Upper lobe of left lung (tissue), 6 donors: ENCODE measurements around the gene MYO7A. TPM values are rescaled to one million over a fixed set of nuclear protein-coding genes. Genes with fewer than 3 reads are reported as not detected.

Experiments used
- ATAC-seq, 2 donors: fragments of 200-7000 bp; cut with Tn5 transposase; one replicate each; pipeline ENCODE4 v1.9.1; 2022; ENCODE audit warnings: mild to moderate bottlenecking in 2 of 2, moderate library complexity in 2 of 2; ENCODE audit not compliant: low FRiP score in 2 of 2
- DNase-seq, 2 donors: peaks; one replicate each; pipeline ENCODE4 v3.0.0-alpha.2; 2019 to 2020
- H3K27ac ChIP-seq, 4 donors: fragments of 200-600 bp; sonication (generic); one replicate each; pipeline ENCODE4 v1.5.1; 2016 to 2019
- H3K27me3 ChIP-seq, 4 donors: fragments of 200-600 bp; sonication (generic); one replicate each; pipeline ENCODE4 v1.5.1; 2017 to 2019
- H3K36me3 ChIP-seq, 4 donors: fragments of 200-600 bp; sonication (generic); one replicate each; pipeline ENCODE4 v1.5.1; 2016 to 2019
- H3K4me1 ChIP-seq, 4 donors: fragments of 200-600 bp; sonication (generic); one replicate each; pipeline ENCODE4 v1.5.1; 2018 to 2019
- H3K4me3 ChIP-seq, 4 donors: fragments of 200-600 bp; sonication (generic); one replicate each; pipeline ENCODE4 v1.5.1; 2017 to 2019; ENCODE audit warnings: mild to moderate bottlenecking in 2 of 4, moderate library complexity in 1 of 4
- H3K9me3 ChIP-seq, 4 donors: fragments of 200-600 bp; sonication (generic); one replicate each; pipeline ENCODE4 v1.5.1; 2018 to 2019
- CTCF ChIP-seq, 6 experiments: fragments of 450-650 bp in 4 of 6; fragments of 200-600 bp in 2 of 6; sonication (generic) in 2 of 6; IDR thresholded peaks; one replicate each; pipeline ENCODE4 v1.5.1; 2016 to 2019; ENCODE audit warnings: antibody characterized with exemption in 6 of 6
- EP300 ChIP-seq, 4 donors: sonication (generic); formaldehyde crosslinking; IDR thresholded peaks; one replicate each; pipeline ENCODE4 v1.5.1; 2017; ENCODE audit warnings: antibody characterized with exemption in 4 of 4, control low read depth in 2 of 4
- POLR2A ChIP-seq, 4 donors: fragments of 450-650 bp; IDR thresholded peaks; one replicate each; pipeline ENCODE4 v1.5.1; 2016 to 2017; ENCODE audit warnings: antibody characterized with exemption in 4 of 4, mild to moderate bottlenecking in 2 of 4
- POLR2AphosphoS5 ChIP-seq, 2 donors: sonication (generic); formaldehyde crosslinking; IDR thresholded peaks; one replicate each; pipeline ENCODE4 v1.5.1; 2017; ENCODE audit warnings: antibody characterized with exemption in 2 of 2
- WGBS, 2 donors: methylation state at CpG; one replicate each; pipeline ENCODE4 v1.1.5; 2017 to 2018; 5-methylcytosine and 5-hydroxymethylcytosine counted together
- total RNA-seq, 6 donors: library from RNA; depleted of rRNA in 4 of 6; stranded (reverse); fragments of >200 nt in 4 of 6; gene quantifications; one replicate each; pipeline versions ENCODE4 v1.1.0 to v1.2.1, GENCODE V29; 2016 to 2021
- donor health status: DM: no; HTN: no; CAD: no; lungs with moderate emphysema.
- donor health status: DM: no; HTN: yes; CAD: no; lungs with severe emphysema.

Gene MYO7A
- total RNA-seq, 6 donors from 2014 or later: 2.4 to 27.2 (median 6.2) TPM

- Histone ChIP-seq H3K36me3 (no peaks in the 10 kb centered on the region), H3K9me3 (no peaks in the 10 kb centered on the region), H3K4me1 (peaks cover 2 to 20% (median 5%) of the 10 kb centered on the region in 4 donors), H3K27ac (no peak overlapping the region), H3K27me3 (no peaks in the 10 kb centered on the region), H3K4me3 (no peak overlapping the region)
- 63 to 86% methylated on average over 6 of the region's 6 CpGs for WGBS, 2 donors
- TF ChIP-seq CTCF (IDR thresholded peaks at IDR 0.05): no peak
- no peak for TF ChIP-seq POLR2A (IDR thresholded peaks at IDR 0.05)
- no peak for TF ChIP-seq POLR2AphosphoS5 (IDR thresholded peaks at IDR 0.05)
- TF ChIP-seq EP300 (IDR thresholded peaks at IDR 0.05): no peak
- no peak for ATAC-seq
- DNase-seq: no peak
Measured at GRCh38 chr11:77152846-77153245, 24.8 kb downstream of the MYO7A start.

GRCh38 chr11:77153276-77154185, 25.5 kb downstream of the MYO7A start:
- 78 to 83% methylated on average over 14 to 20 of the region's 20 CpGs for WGBS, 2 donors
- Histone ChIP-seq H3K27ac (no peak overlapping the region), H3K9me3 (no peaks in the 10 kb centered on the region), H3K36me3 (no peaks in the 10 kb centered on the region), H3K27me3 (no peaks in the 10 kb centered on the region), H3K4me3 (no peak overlapping the region), H3K4me1 (peaks cover 0 to 17% (median 2%) of the 10 kb centered on the region in 4 donors)
- ATAC-seq (no peak), DNase-seq (no peak)
- TF ChIP-seq CTCF (IDR thresholded peaks at IDR 0.05): no peak

GRCh38 chr11:77154381-77155081, 26.5 kb downstream of the MYO7A start:
- Histone ChIP-seq H3K9me3 (no peaks in the 10 kb centered on the region), H3K27ac (no peak overlapping the region), H3K36me3 (no peaks in the 10 kb centered on the region), H3K27me3 (no peaks in the 10 kb centered on the region), H3K4me1 (peaks cover 0 to 17% (median 2%) of the 10 kb centered on the region in 4 donors), H3K4me3 (no peak overlapping the region)
- 39 to 63% methylated on average over 3 to 9 of the region's 10 CpGs for whole genome bisulfite sequencing, 2 donors
- TF ChIP-seq EP300 (IDR thresholded peaks at IDR 0.05) (no peak), CTCF (IDR thresholded peaks at IDR 0.05) (no peak), POLR2A (IDR thresholded peaks at IDR 0.05) (no peak), POLR2AphosphoS5 (IDR thresholded peaks at IDR 0.05) (no peak)
- DNase-seq: peak in 1 of 2 donors; percentile 35
- ATAC-seq: no peak

GRCh38 chr11:77155082-77155475, 27.0 kb downstream of the MYO7A start:
- no peaks in the 10 kb centered on the region for H3K27me3 ChIP-seq
- TF ChIP-seq EP300 (IDR thresholded peaks at IDR 0.05): no peak
- no peak for TF ChIP-seq CTCF (IDR thresholded peaks at IDR 0.05)
- no peak for TF ChIP-seq POLR2A (IDR thresholded peaks at IDR 0.05)
- no peak for TF ChIP-seq POLR2AphosphoS5 (IDR thresholded peaks at IDR 0.05)
- ATAC-seq (no peak), DNase-seq (no peak)
- no peaks in the 10 kb centered on the region for H3K36me3 ChIP-seq
- no peak overlapping the region for H3K4me3 ChIP-seq
- no peaks in the 10 kb centered on the region for H3K9me3 ChIP-seq
- no peak overlapping the region for H3K27ac ChIP-seq
- 75 to 100% methylated on average over 1 to 4 of the region's 4 CpGs for WGBS, 2 donors
- H3K4me1 ChIP-seq: peaks cover 0 to 17% (median 2%) of the 10 kb centered on the region in 4 donors
